Hepatocyte (in vitro differentiated cells): ENCODE measurements around the gene MACROD2. TPM values are rescaled to one million over a fixed set of nuclear protein-coding genes. Genes with fewer than 3 reads are reported as not detected.

Experiments
- DNase-seq: peaks from one replicate; pipeline ENCODE4 v3.0.0-alpha.2; 2016; ENCODE audit warnings: low spot score
- H2AFZ ChIP-seq: fragments of 200-600 bp; sonication (generic); 2 replicates; pipeline ENCODE4 v1.6.0; 2016; ENCODE audit warnings: antibody characterized with exemption, mild to moderate bottlenecking
- H3K27ac ChIP-seq: fragments of 200-600 bp; sonication (generic); 2 replicates; pipeline ENCODE4 v1.5.1; 2016; ENCODE audit warnings: mild to moderate bottlenecking
- H3K27me3 ChIP-seq: fragments of 200-600 bp; sonication (generic); 2 replicates; pipeline ENCODE4 v1.6.1; 2016
- H3K36me3 ChIP-seq: fragments of 200-600 bp; sonication (generic); replicated peaks from 2 replicates; pipeline ENCODE4 v1.5.1; 2016; ENCODE audit warnings: low read depth; ENCODE audit not compliant: insufficient read depth
- H3K4me1 ChIP-seq: fragments of 200-600 bp; sonication (generic); 2 replicates; pipeline ENCODE4 v1.5.1; 2016; ENCODE audit warnings: mild to moderate bottlenecking, moderate library complexity; ENCODE audit not compliant: insufficient read depth
- H3K4me2 ChIP-seq: fragments of 200-600 bp; sonication (generic); 2 replicates; pipeline ENCODE4 v1.6.0; 2016
- H3K4me3 ChIP-seq: fragments of 200-600 bp; sonication (generic); 2 replicates; pipeline ENCODE4 v1.5.1; 2016; ENCODE audit warnings: mild to moderate bottlenecking
- H3K79me2 ChIP-seq: fragments of 200-600 bp; sonication (generic); 2 replicates; pipeline ENCODE4 v1.6.0; 2017; ENCODE audit warnings: mild to moderate bottlenecking
- H3K9me2 ChIP-seq: fragments of 200-600 bp; sonication (generic); replicated peaks from 2 replicates; pipeline ENCODE4 v1.6.0; 2017; ENCODE audit warnings: mild to moderate bottlenecking; ENCODE audit not compliant: insufficient read depth
- H3K9me3 ChIP-seq: fragments of 200-600 bp; sonication (generic); 2 replicates; pipeline ENCODE4 v1.5.1; 2016; ENCODE audit warnings: low read depth, mild to moderate bottlenecking
- H4K20me1 ChIP-seq: fragments of 200-600 bp; sonication (generic); 2 replicates; pipeline ENCODE4 v1.6.0; 2016; ENCODE audit warnings: mild to moderate bottlenecking; ENCODE audit not compliant: insufficient read depth, poor library complexity, severe bottlenecking
- CTCF ChIP-seq: fragments of 200-600 bp; sonication (generic); IDR thresholded peaks from 2 replicates; pipeline ENCODE4 v1.5.1; 2016; ENCODE audit warnings: antibody characterized with exemption, mild to moderate bottlenecking; ENCODE audit not compliant: poor library complexity
- EZH2 ChIP-seq: fragments of 200-600 bp; sonication (generic); IDR thresholded peaks from 2 replicates; pipeline ENCODE4 v1.6.1; 2016; ENCODE audit warnings: antibody characterized with exemption, mild to moderate bottlenecking, borderline replicate concordance
- EZH2phosphoT487 ChIP-seq: fragments of 200-600 bp; sonication (generic); IDR thresholded peaks from one replicate; pipeline ENCODE4 v1.6.1; 2018; ENCODE audit warnings: antibody characterized with exemption, mild to moderate bottlenecking, low read depth, moderate library complexity; ENCODE audit not compliant: unreplicated experiment, severe bottlenecking
- WGBS: methylation state at CpG from one replicate; pipeline ENCODE4 v1.1.6; 2016; ENCODE audit warnings: low lambda C conversion rate; ENCODE audit errors: missing lambda C conversion rate; 5-methylcytosine and 5-hydroxymethylcytosine counted together
- polyA plus RNA-seq: library from polyadenylated mRNA; unstranded; fragments of >200 nt; fragmentation: Nextera tagmentation; extraction: Ambion mirVana; gene quantifications from 2 replicates; pipeline ENCODE4 v1.2.1, GENCODE V29; 2016
- total RNA-seq: library from RNA; depleted of rRNA; stranded (reverse); fragments of >200 nt; gene quantifications from 2 replicates; pipeline ENCODE4 v1.2.3, GENCODE V29; 2014

Gene MACROD2
- total and polyA plus RNA-seq, 2 experiments from 2014 or later = 2.4 to 3.1 TPM

GRCh38 chr20:14488756-14489479, 493.6 kb downstream of the MACROD2 start:
- no peak for DNase-seq
- no peaks in the 10 kb centered on the region for H3K9me3 ChIP-seq
- no peaks in the 10 kb centered on the region for H3K27me3 ChIP-seq
- H2AFZ ChIP-seq = no peak overlapping the region
- no peaks in the 10 kb centered on the region for H3K36me3 ChIP-seq
- no peaks in the 10 kb centered on the region for H4K20me1 ChIP-seq
- WGBS = 89% methylated on average over 5 of the region's 5 CpGs
- peaks cover 4% of the 10 kb centered on the region for H3K4me1 ChIP-seq
- no peak overlapping the region for H3K27ac ChIP-seq
- no peak overlapping the region for H3K4me2 ChIP-seq
- H3K9me2 ChIP-seq = no peaks in the 10 kb centered on the region
- TF ChIP-seq EZH2 (no peak), EZH2phosphoT487 (no peak), CTCF (no peak)
- no peak overlapping the region for H3K4me3 ChIP-seq
- H3K79me2 ChIP-seq = no peaks in the 10 kb centered on the region

- Histone ChIP-seq H3K4me2 (no peak overlapping the region), H3K9me3 (no peaks in the 10 kb centered on the region), H3K27ac (no peak overlapping the region), H4K20me1 (no peaks in the 10 kb centered on the region), H2AFZ (no peak overlapping the region), H3K36me3 (no peaks in the 10 kb centered on the region), H3K27me3 (no peaks in the 10 kb centered on the region), H3K4me3 (no peak overlapping the region), H3K9me2 (no peaks in the 10 kb centered on the region), H3K4me1 (peaks cover 4% of the 10 kb centered on the region), H3K79me2 (no peaks in the 10 kb centered on the region)
- 56% methylated on average over 2 of the region's 2 CpGs for WGBS
- TF ChIP-seq EZH2phosphoT487 = no peak
- TF ChIP-seq EZH2 = no peak
- TF ChIP-seq CTCF = no peak
- DNase-seq = no peak
These were observed 494.2 kb downstream of the MACROD2 start for GRCh38 chr20:14489544-14489943.

- H3K4me3 ChIP-seq = no peak overlapping the region
- peaks cover 4% of the 10 kb centered on the region for H3K4me1 ChIP-seq
- TF ChIP-seq CTCF (no peak), EZH2 (no peak), EZH2phosphoT487 (no peak)
- no peak for DNase-seq
- H3K9me2 ChIP-seq = no peaks in the 10 kb centered on the region
- no peaks in the 10 kb centered on the region for H3K9me3 ChIP-seq
- H3K79me2 ChIP-seq = no peaks in the 10 kb centered on the region
- no peak overlapping the region for H2AFZ ChIP-seq
- no peaks in the 10 kb centered on the region for H3K36me3 ChIP-seq
- no peaks in the 10 kb centered on the region for H4K20me1 ChIP-seq
- 97% methylated on average over 1 of the region's 1 CpG for WGBS
- H3K27ac ChIP-seq = no peak overlapping the region
- H3K27me3 ChIP-seq = no peaks in the 10 kb centered on the region
- no peak overlapping the region for H3K4me2 ChIP-seq
These were observed 496.1 kb downstream of the MACROD2 start for GRCh38 chr20:14491436-14491835.
